ENCODE results near the gene SEMA4C.

SEMA4C gene

GRCh38 chr2:96872591-96873349 lies 2.9 kb upstream of the SEMA4C start:
- H3K4me3 ChIP-seq (replicated peaks; ENCODE audit: insufficient read depth, low read length), result no peak overlapping the region
- no peak for DNase-seq (ENCODE audit: low read depth in 1 of 2, low spot score in 1 of 2)
- peaks cover 26% of the 10 kb centered on the region for H3K27me3 ChIP-seq (ENCODE audit: insufficient read depth, poor library complexity, severe bottlenecking)
- no peak overlapping the region for H3K27ac ChIP-seq (replicated peaks)
- TF ChIP-seq REST (IDR thresholded peaks at IDR 0.05; ENCODE audit: insufficient replicate concordance, low read depth), result no peak
- TF ChIP-seq CTCF (IDR thresholded peaks at IDR 0.05; ENCODE audit: insufficient read depth, low read length), result no peak
- TF ChIP-seq GABPA (IDR thresholded peaks at IDR 0.05; ENCODE audit: low read depth), result no peak
- no peak for TF ChIP-seq SPI1 (IDR thresholded peaks at IDR 0.05; ENCODE audit: borderline replicate concordance, low read depth)
- no peak for TF ChIP-seq POLR2AphosphoS5 (IDR thresholded peaks at IDR 0.05; ENCODE audit: low read depth)

- no peak overlapping the region for H3K27ac ChIP-seq (replicated peaks)
Observed at GRCh38 chr2:96870626-96871255, 861 bp upstream of the SEMA4C start.

More at GRCh38 chr2:96870626-96871255, 861 bp upstream of the SEMA4C start:
- no peak for DNase-seq (ENCODE audit: low read depth in 1 of 2, low spot score in 1 of 2)
- no peak for TF ChIP-seq SPI1 (IDR thresholded peaks at IDR 0.05; ENCODE audit: borderline replicate concordance, low read depth)
- TF ChIP-seq REST (IDR thresholded peaks at IDR 0.05; ENCODE audit: insufficient replicate concordance, low read depth), result no peak
- TF ChIP-seq GABPA (IDR thresholded peaks at IDR 0.05; ENCODE audit: low read depth), result no peak
- TF ChIP-seq CTCF (IDR thresholded peaks at IDR 0.05; ENCODE audit: insufficient read depth, low read length), result no peak
- TF ChIP-seq POLR2AphosphoS5 (IDR thresholded peaks at IDR 0.05; ENCODE audit: low read depth), result no peak
- Histone ChIP-seq H3K27me3 (ENCODE audit: insufficient read depth, poor library complexity, severe bottlenecking) (peaks cover 26% of the 10 kb centered on the region), H3K4me3 (replicated peaks; ENCODE audit: insufficient read depth, low read length) (no peak overlapping the region)
